Activated gamma-delta T cell treated with anti-CD3 and anti-CD28 coated beads, Interleukin-2, amount 50 U/mL, for 16 hours (primary cell): Measurements from ENCODE around the gene DHX40.
"Not testable (repeated sequence)": the region's sequence is repeated elsewhere in the genome, so short reads cannot be mapped to it uniquely, and the experiment has no call there.

Experiments used
- DNase-seq: peaks from one replicate; pipeline ENCODE4 v3.0.0-alpha.2; 2020; ENCODE audit warnings: low read depth

DHX40 gene

GRCh38 chr17:59561042-59561441 is 4.4 kb upstream of the DHX40 start:
- DNase-seq = no peak

GRCh38 chr17:59565959-59566324 is 532 bp downstream of the DHX40 start:
- peak; percentile 20 for DNase-seq

GRCh38 chr17:59569151-59569550 is 3.7 kb downstream of the DHX40 start:
- DNase-seq = not testable (repeated sequence)

- no peak for DNase-seq
Observed at GRCh38 chr17:59572301-59572924, 7.0 kb downstream of the DHX40 start.

- DNase-seq = not testable (repeated sequence)
Observed at GRCh38 chr17:59584168-59584567, 18.8 kb downstream of the DHX40 start.

GRCh38 chr17:59600169-59600568 is 34.8 kb downstream of the DHX40 start:
- no peak for DNase-seq

GRCh38 chr17:59601130-59601529 is 35.7 kb downstream of the DHX40 start:
- no peak for DNase-seq

GRCh38 chr17:59607061-59607460 is 41.7 kb downstream of the DHX40 start:
- no peak for DNase-seq

- no peak for DNase-seq
Observed at GRCh38 chr17:59607817-59608403, 42.5 kb downstream of the DHX40 start.

GRCh38 chr17:59611503-59611902 is 46.1 kb downstream of the DHX40 start:
- DNase-seq = no peak

GRCh38 chr17:59616253-59616920 is 51.0 kb downstream of the DHX40 start:
- DNase-seq = no peak

GRCh38 chr17:59617156-59617732 is 51.8 kb downstream of the DHX40 start:
- no peak for DNase-seq

- DNase-seq = no peak
Observed at GRCh38 chr17:59619035-59619297, 53.6 kb downstream of the DHX40 start.

GRCh38 chr17:59619298-59620063 is 54.1 kb downstream of the DHX40 start, which contains the start of gene CLTC:
Gene CLTC (plus strand): TSS chr17:59619895. CDS start chr17:59620132, 237 bp downstream.
- DNase-seq = peak; percentile 88

GRCh38 chr17:59620064-59620359 is 54.6 kb downstream of the DHX40 start:
- DNase-seq = no peak

GRCh38 chr17:59620518-59621259 is 55.3 kb downstream of the DHX40 start:
- DNase-seq = peak; percentile 12

- no peak for DNase-seq
Observed at GRCh38 chr17:59621771-59622170, 56.4 kb downstream of the DHX40 start.

- DNase-seq = no peak
Observed at GRCh38 chr17:59623151-59623550, 57.7 kb downstream of the DHX40 start.

GRCh38 chr17:59626756-59627155 is 61.3 kb downstream of the DHX40 start:
- DNase-seq = no peak

GRCh38 chr17:59627274-59627673 is 61.9 kb downstream of the DHX40 start:
- no peak for DNase-seq

GRCh38 chr17:59627770-59628171 is 62.4 kb downstream of the DHX40 start:
- DNase-seq = no peak

GRCh38 chr17:59629174-59629573 is 63.8 kb downstream of the DHX40 start:
- DNase-seq = no peak
